ENCODE data around the gene RCSD1.

Gene RCSD1

GRCh38 chr1:167654975-167655575 is 25.0 kb downstream of the RCSD1 start:
- H3K36me3 ChIP-seq (ENCODE audit: control insufficient read depth, low read length), result peaks cover 77% of the 10 kb centered on the region
- H3K4me3 ChIP-seq (ENCODE audit: low read length), result no peak overlapping the region
- H3K79me2 ChIP-seq (ENCODE audit: control insufficient read depth, low read length), result peaks cover 99% of the 10 kb centered on the region
- peaks cover 41% of the 10 kb centered on the region; the same call in 1 of the 2 replicates for H4K20me1 ChIP-seq (ENCODE audit: control insufficient read depth, insufficient read depth, low read depth, low read length)
- no peaks in the 10 kb centered on the region for H3K9me2 ChIP-seq (replicated peaks; ENCODE audit: control insufficient read depth, low read length)
- no peak overlapping the region for H3K27ac ChIP-seq (ENCODE audit: low read depth, low read length)
- peaks cover 73% of the 10 kb centered on the region for H3K4me1 ChIP-seq (ENCODE audit: control insufficient read depth, low read length)
- no peaks in the 10 kb centered on the region for H3K27me3 ChIP-seq (ENCODE audit: control insufficient read depth, low read length)
- TF ChIP-seq CTCF (IDR thresholded peaks at IDR 0.05; ENCODE audit: low read depth, low read length, poor library complexity, severe bottlenecking) (no peak), EZH2phosphoT487 (IDR thresholded peaks at IDR 0.05; ENCODE audit: borderline replicate concordance, low read length) (no peak)
- H3K9me3 ChIP-seq (ENCODE audit: control insufficient read depth, insufficient read depth, low read length), result no peaks in the 10 kb centered on the region
- H3F3A ChIP-seq (ENCODE audit: control insufficient read depth, insufficient read depth), result no peaks in the 10 kb centered on the region
- no peak overlapping the region for H3K4me2 ChIP-seq (ENCODE audit: low read length)

- peaks cover 32% of the 10 kb centered on the region for H4K20me1 ChIP-seq (ENCODE audit: control insufficient read depth, insufficient read depth, low read depth, low read length)
- peaks cover 57% of the 10 kb centered on the region for H3K4me1 ChIP-seq (ENCODE audit: control insufficient read depth, low read length)
- H3K9me3 ChIP-seq (ENCODE audit: control insufficient read depth, insufficient read depth, low read length), result no peaks in the 10 kb centered on the region
- TF ChIP-seq CTCF (IDR thresholded peaks at IDR 0.05; ENCODE audit: low read depth, low read length, poor library complexity, severe bottlenecking), result no peak
- no peak for TF ChIP-seq EZH2phosphoT487 (IDR thresholded peaks at IDR 0.05; ENCODE audit: borderline replicate concordance, low read length)
- H3K4me2 ChIP-seq (ENCODE audit: low read length), result no peak overlapping the region
- H3K9me2 ChIP-seq (replicated peaks; ENCODE audit: control insufficient read depth, low read length), result no peaks in the 10 kb centered on the region
- no peaks in the 10 kb centered on the region for H3F3A ChIP-seq (ENCODE audit: control insufficient read depth, insufficient read depth)
- H3K4me3 ChIP-seq (ENCODE audit: low read length), result no peak overlapping the region
- peaks cover 75% of the 10 kb centered on the region for H3K36me3 ChIP-seq (ENCODE audit: control insufficient read depth, low read length)
- peaks cover 99% of the 10 kb centered on the region for H3K79me2 ChIP-seq (ENCODE audit: control insufficient read depth, low read length)
- H3K27ac ChIP-seq (ENCODE audit: low read depth, low read length), result no peak overlapping the region
- H3K27me3 ChIP-seq (ENCODE audit: control insufficient read depth, low read length), result no peaks in the 10 kb centered on the region
Observed at GRCh38 chr1:167656657-167657056, 26.6 kb downstream of the RCSD1 start.

- no peak overlapping the region for H3K4me3 ChIP-seq (ENCODE audit: low read length)
- H3K9me2 ChIP-seq (replicated peaks; ENCODE audit: control insufficient read depth, low read length), result no peaks in the 10 kb centered on the region
- peaks cover 27% of the 10 kb centered on the region for H4K20me1 ChIP-seq (ENCODE audit: control insufficient read depth, insufficient read depth, low read depth, low read length)
- peaks cover 79% of the 10 kb centered on the region for H3K36me3 ChIP-seq (ENCODE audit: control insufficient read depth, low read length)
- H3K9me3 ChIP-seq (ENCODE audit: control insufficient read depth, insufficient read depth, low read length), result no peaks in the 10 kb centered on the region
- H3K27me3 ChIP-seq (ENCODE audit: control insufficient read depth, low read length), result no peaks in the 10 kb centered on the region
- TF ChIP-seq EZH2phosphoT487 (IDR thresholded peaks at IDR 0.05; ENCODE audit: borderline replicate concordance, low read length) (no peak), CTCF (IDR thresholded peaks at IDR 0.05; ENCODE audit: low read depth, low read length, poor library complexity, severe bottlenecking) (no peak)
- H3K27ac ChIP-seq (ENCODE audit: low read depth, low read length), result no peak overlapping the region
- H3K4me2 ChIP-seq (ENCODE audit: low read length), result no peak overlapping the region
- H3K4me1 ChIP-seq (ENCODE audit: control insufficient read depth, low read length), result peaks cover 37% of the 10 kb centered on the region
- H3F3A ChIP-seq (ENCODE audit: control insufficient read depth, insufficient read depth), result no peaks in the 10 kb centered on the region
- peaks cover 99% of the 10 kb centered on the region for H3K79me2 ChIP-seq (ENCODE audit: control insufficient read depth, low read length)
Observed at GRCh38 chr1:167658574-167659328, 28.7 kb downstream of the RCSD1 start.

All from DOHH2 (cell line).